HepG2 (cell line): Measurements from ENCODE around the gene FAM20A. TPM values are rescaled to one million over a fixed set of nuclear protein-coding genes. Genes with fewer than 3 reads are reported as not detected.

Experiments
- ATAC-seq: fragments of 200-7000 bp; cut with Tn5 transposase; 3 replicates; pipeline ENCODE4 v1.9.1; 2020; ENCODE audit warnings: mild to moderate bottlenecking, moderate library complexity
- BruUV-seq: library from RNA; stranded (reverse); fragments of 400-500 nt; replicated peaks from 2 replicates; lab custom pipeline; 2021; lab: Mats Ljungman, UMichigan
- CTCF ChIA-PET: fragments of 300-600 bp; formaldehyde crosslinking; extraction: SDS; loops from one replicate; lab custom pipeline; 2021; ENCODE audit warnings: low total read pairs, inconsistent platforms, low intra/inter-chr PET ratio; lab: Yijun Ruan, JAX
- POLR2A ChIA-PET: fragments of 350-600 bp; sonication (Branson Sonifier 250); formaldehyde crosslinking; loops from one replicate; lab custom pipeline; 2020; ENCODE audit warnings: antibody characterized with exemption, inconsistent platforms; lab: Yijun Ruan, JAX
- DNase-seq: peaks from one replicate; pipeline ENCODE4 v3.0.0-alpha.2; 2015; ENCODE audit warnings: low spot score
- FAIRE-seq: peaks from 3 replicates; lab custom pipeline; 2011; peaks lifted over from hg19 to GRCh38; lab: Jason Lieb, UNC
- H2AFZ ChIP-seq: one replicate; pipeline ENCODE4 v1.6.1; 2011; ENCODE audit warnings: low read length, inconsistent platforms
- H3K27ac ChIP-seq: fragments of 300-600 bp; 3 replicates; pipeline ENCODE4 v1.8.0; 2011; ENCODE audit warnings: mixed run types, mild to moderate bottlenecking, mixed read lengths, low read length, inconsistent platforms; ENCODE audit not compliant: insufficient read depth; ENCODE audit errors: extremely low read length
- H3K27me3 ChIP-seq, 2 experiments: fragments of 200-600 bp in 1 of 2; 2 replicates in 1 of 2; 3 replicates in 1 of 2; pipeline versions ENCODE4 v1.6.0 to v1.8.0; 2011; ENCODE audit warnings: low read length in 2 of 2, mild to moderate bottlenecking in 2 of 2, moderate library complexity in 2 of 2, inconsistent platforms in 1 of 2; ENCODE audit not compliant: insufficient read depth in 2 of 2, control insufficient read depth in 1 of 2
- H3K36me3 ChIP-seq, 2 experiments: fragments of 200-600 bp in 1 of 2; replicated peaks in 1 of 2; 2 replicates in 1 of 2; 3 replicates in 1 of 2; pipeline versions ENCODE4 v1.5.1 to v1.8.0; 2011; ENCODE audit warnings: low read length in 2 of 2, inconsistent platforms in 1 of 2; ENCODE audit not compliant: insufficient read depth in 2 of 2, control insufficient read depth in 1 of 2
- H3K4me1 ChIP-seq: 2 replicates; pipeline ENCODE4 v1.5.1; 2012; ENCODE audit warnings: low read length, inconsistent platforms; ENCODE audit not compliant: insufficient read depth
- H3K4me2 ChIP-seq: 2 replicates; pipeline ENCODE4 v1.6.0; 2011; ENCODE audit warnings: low read depth, low read length, inconsistent platforms
- H3K4me3 ChIP-seq, 3 experiments: fragments of 200-600 bp in 1 of 3; sonication (generic), shearing (Covaris generic) in 1 of 3; replicated peaks in 1 of 3; 2 replicates each; pipeline ENCODE4 v1.5.1; 2011 to 2016; ENCODE audit warnings: low read length in 3 of 3, inconsistent platforms in 2 of 3, low read depth in 2 of 3, mild to moderate bottlenecking in 2 of 3, control low read depth in 1 of 3, mixed read lengths in 1 of 3; ENCODE audit not compliant: insufficient read depth in 1 of 3
- H3K79me2 ChIP-seq: one replicate; pipeline ENCODE4 v1.6.1; 2011; ENCODE audit warnings: low read length, inconsistent platforms; ENCODE audit not compliant: insufficient read depth
- H3K9ac ChIP-seq: 2 replicates; pipeline ENCODE4 v1.6.0; 2011; ENCODE audit warnings: mild to moderate bottlenecking, low read depth, low read length, inconsistent platforms; ENCODE audit not compliant: insufficient read depth
- H3K9me3 ChIP-seq: 2 replicates; pipeline ENCODE4 v1.5.1; 2012; ENCODE audit warnings: mild to moderate bottlenecking, low read length
- H4K20me1 ChIP-seq: 2 replicates; pipeline ENCODE4 v1.6.0; 2011; ENCODE audit warnings: inconsistent platforms, mild to moderate bottlenecking, low read length, moderate library complexity; ENCODE audit not compliant: insufficient read depth
- CEBPZ ChIP-seq: IDR thresholded peaks from 2 replicates; pipeline ENCODE4 v1.6.1; 2012; ENCODE audit warnings: low read length, improper control_type of control experiment
- IRF9 ChIP-seq: sonication (generic); formaldehyde crosslinking; IDR thresholded peaks from 2 replicates; pipeline ENCODE4 v1.8.0; 2022; ENCODE audit warnings: missing genetic modification reagents, mild to moderate bottlenecking, borderline replicate concordance
- JUN ChIP-seq: sonication (generic); formaldehyde crosslinking; IDR thresholded peaks from 2 replicates; pipeline ENCODE4 v1.4.0; 2020; ENCODE audit warnings: mild to moderate bottlenecking, missing genetic modification reagents
- TBP ChIP-seq: sonication (generic); formaldehyde crosslinking; IDR thresholded peaks from 2 replicates; pipeline ENCODE4 v1.5.0; 2020; ENCODE audit warnings: missing genetic modification reagents
- TOPORS ChIP-seq: sonication (generic); formaldehyde crosslinking; IDR thresholded peaks from 2 replicates; pipeline ENCODE4 v1.8.0; 2023; ENCODE audit warnings: mild to moderate bottlenecking, missing genetic modification reagents
- ZNF274 ChIP-seq: sonication (generic); formaldehyde crosslinking; IDR thresholded peaks from 2 replicates; pipeline ENCODE4 v1.5.1; 2020; ENCODE audit warnings: mild to moderate bottlenecking, missing genetic modification reagents
- WGBS: methylation state at CpG from one replicate; pipeline ENCODE4 v1.1.6; 2017; ENCODE audit warnings: low lambda C conversion rate; 5-methylcytosine and 5-hydroxymethylcytosine counted together
- in situ Hi-C: cut with HindIII; loops from 2 replicates; pipeline ENCODE4 v1.10.0; 2017; ENCODE audit warnings: low pct_unique_long_range_greater_than_20kb; ENCODE audit not compliant: extremely low pct_ligation_motif_present
- intact Hi-C: fragments of 100-400 bp; cut with micrococcal nuclease; formaldehyde crosslinking; loops from one replicate; pipeline ENCODE4 v1.10.0; 2022; ENCODE audit not compliant: unreplicated experiment
- polyA plus RNA-seq, 8 experiments: library from polyadenylated mRNA; depleted of rRNA in 3 of 8; stranded (reverse) in 7 of 8; unstranded in 1 of 8; fragments of >200 nt; fragmentation: Illumina TruSeq in 4 of 8; extraction: Trizol in 4 of 8; gene quantifications; 2 replicates each; pipeline versions ENCODE4 v1.2.1 to v1.2.3, GENCODE V29; 2011 to 2016; ENCODE audit warnings: low read depth in 4 of 8, missing spikeins in 1 of 8, mixed read lengths in 1 of 8; ENCODE audit not compliant: insufficient read depth in 1 of 8
- total RNA-seq, 5 experiments: library from RNA; depleted of rRNA; stranded (reverse); fragments of >200 nt; fragmentation: Illumina TruSeq; extraction: Trizol; gene quantifications; 2 replicates each; pipeline ENCODE4 v1.2.3, GENCODE V29; 2016; ENCODE audit warnings: low read depth in 1 of 5

Gene FAM20A
- total and polyA plus RNA-seq, 2 of the 13 experiments (the other 11 are each of a cell fraction or from before 2014, with no cell fraction given), result 9.3 to 20.7 TPM

- Histone ChIP-seq H3K79me2 (no peaks in the 10 kb centered on the region), H3K9me3 (no peaks in the 10 kb centered on the region), H3K27me3 (no peaks in the 10 kb centered on the region), H3K36me3 (no peaks in the 10 kb centered on the region; a peak in 1 of 5 replicates), H3K4me1 (peaks cover 35% of the 10 kb centered on the region), H3K27ac (no peak overlapping the region)
- ATAC-seq (no peak), FAIRE-seq (no peak)
- in situ Hi-C loops (loop anchor here (10.0 kb wide), 1 partner anchor 57 kb away; no protein-coding TSS in a partner anchor), intact Hi-C loops (no loop called here)
- CTCF ChIA-PET, result no interaction called here
- TF ChIP-seq JUN (CRISPR knock-in tag), result no peak
- TF ChIP-seq TOPORS (CRISPR knock-in tag), result no peak
- no peak for TF ChIP-seq IRF9
- TF ChIP-seq CEBPZ, result no peak
- no peak for TF ChIP-seq TBP (CRISPR knock-in tag)
- TF ChIP-seq ZNF274 (CRISPR knock-in tag), result no peak
- TF ChIP-seq, all 625 proteins: peak for 0
- POLR2A ChIA-PET, result no interaction called here
- BruUV-seq, result no TSS peak
- DNase-seq, result no peak
- no peak overlapping the region for H2AFZ ChIP-seq
- no peak overlapping the region for H3K4me3 ChIP-seq
- no peaks in the 10 kb centered on the region for H4K20me1 ChIP-seq
- no peak overlapping the region for H3K9ac ChIP-seq
- no peak overlapping the region for H3K4me2 ChIP-seq
- 91% methylated on average over 3 of the region's 3 CpGs for WGBS
These were observed 22.9 kb downstream of the FAM20A start for GRCh38 chr17:68578236-68578635.
